Measurements from ENCODE around the gene PLBD2. TPM values are rescaled to one million over a fixed set of nuclear protein-coding genes. Genes with fewer than 3 reads are reported as not detected.

PLBD2 gene
- total RNA-seq, 1 donor from 2014 or later, result 26.6 TPM

GRCh38 chr12:113400362-113400761, 42.0 kb downstream of the PLBD2 start:
- Mint-ChIP-seq H3K27me3 (ENCODE audit: unreplicated experiment) (no peaks in the 10 kb centered on the region), H3K4me3 (ENCODE audit: unreplicated experiment) (no peak overlapping the region), H3K36me3 (ENCODE audit: low read depth, unreplicated experiment) (no peaks in the 10 kb centered on the region), H3K27ac (ENCODE audit: unreplicated experiment) (no peak overlapping the region), H3K9me3 (ENCODE audit: unreplicated experiment) (no peaks in the 10 kb centered on the region), H3K4me1 (ENCODE audit: unreplicated experiment) (no peaks in the 10 kb centered on the region)
- DNase-seq (ENCODE audit: low spot score), result no peak
- no peak for TF ChIP-seq CTCF (IDR thresholded peaks at IDR 0.05; ENCODE audit: unreplicated experiment)

- no peaks in the 10 kb centered on the region for H3K36me3 Mint-ChIP-seq (ENCODE audit: low read depth, unreplicated experiment)
- no peak overlapping the region for H3K4me3 Mint-ChIP-seq (ENCODE audit: unreplicated experiment)
- TF ChIP-seq CTCF (IDR thresholded peaks at IDR 0.05; ENCODE audit: unreplicated experiment), result no peak
- H3K4me1 Mint-ChIP-seq (ENCODE audit: unreplicated experiment), result no peaks in the 10 kb centered on the region
- no peaks in the 10 kb centered on the region for H3K9me3 Mint-ChIP-seq (ENCODE audit: unreplicated experiment)
- no peak for DNase-seq (ENCODE audit: low spot score)
- H3K27me3 Mint-ChIP-seq (ENCODE audit: unreplicated experiment), result no peaks in the 10 kb centered on the region
- no peak overlapping the region for H3K27ac Mint-ChIP-seq (ENCODE audit: unreplicated experiment)
Measured at GRCh38 chr12:113401066-113402000, 42.9 kb downstream of the PLBD2 start.

GRCh38 chr12:113402586-113403260, 44.3 kb downstream of the PLBD2 start:
- Mint-ChIP-seq H3K4me3 (ENCODE audit: unreplicated experiment) (no peak overlapping the region), H3K27me3 (ENCODE audit: unreplicated experiment) (no peaks in the 10 kb centered on the region), H3K36me3 (ENCODE audit: low read depth, unreplicated experiment) (no peaks in the 10 kb centered on the region), H3K27ac (ENCODE audit: unreplicated experiment) (no peak overlapping the region), H3K4me1 (ENCODE audit: unreplicated experiment) (no peaks in the 10 kb centered on the region), H3K9me3 (ENCODE audit: unreplicated experiment) (no peaks in the 10 kb centered on the region)
- no peak for DNase-seq (ENCODE audit: low spot score)
- no peak for TF ChIP-seq CTCF (IDR thresholded peaks at IDR 0.05; ENCODE audit: unreplicated experiment)

GRCh38 chr12:113403435-113404415, 45.3 kb downstream of the PLBD2 start, which contains the start of gene SDS:
Gene SDS, minus strand, starts transcription at chr12:113403887. Its CDS starts 4,179 bp downstream, at chr12:113399708.
- H3K4me1 Mint-ChIP-seq (ENCODE audit: unreplicated experiment), result no peaks in the 10 kb centered on the region
- no peaks in the 10 kb centered on the region for H3K27me3 Mint-ChIP-seq (ENCODE audit: unreplicated experiment)
- DNase-seq (ENCODE audit: low spot score), result no peak
- no peak within 1 kb of the TSS for H3K4me3 Mint-ChIP-seq (ENCODE audit: unreplicated experiment)
- H3K27ac Mint-ChIP-seq (ENCODE audit: unreplicated experiment), result no peak within 1 kb of the TSS
- no peak for TF ChIP-seq CTCF (IDR thresholded peaks at IDR 0.05; ENCODE audit: unreplicated experiment)
- H3K36me3 Mint-ChIP-seq (ENCODE audit: low read depth, unreplicated experiment), result no peaks in the 10 kb centered on the region
- H3K9me3 Mint-ChIP-seq (ENCODE audit: unreplicated experiment), result no peaks in the 10 kb centered on the region

Measured in endothelial cell (in vitro differentiated cells).